ENCODE results near the gene GABRR2. TPM values are rescaled to one million over a fixed set of nuclear protein-coding genes. Genes with fewer than 3 reads are reported as not detected.

GABRR2 gene
- total RNA-seq, 1 donor from 2014 or later, result 0.36 TPM

DNA sequence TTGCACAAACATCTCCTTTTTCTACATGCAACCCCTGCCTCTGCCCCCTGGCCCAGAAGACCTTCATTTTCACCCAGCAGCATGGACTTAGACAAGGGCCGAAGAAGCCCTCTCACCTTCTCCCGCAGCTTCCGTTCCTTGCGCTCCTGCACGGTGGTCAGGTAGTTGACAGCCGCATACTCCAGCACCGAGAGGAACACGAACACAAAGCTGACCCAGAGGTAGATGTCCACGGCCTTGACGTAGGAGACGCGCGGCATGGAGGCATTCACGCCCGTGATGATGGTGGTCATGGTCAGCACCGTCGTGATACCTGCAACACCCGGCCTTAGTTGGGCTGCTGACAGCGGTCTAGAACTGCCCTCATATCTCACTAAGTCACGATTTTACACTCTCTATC, 50.8 kb downstream of the GABRR2 start:
- DNase-seq (ENCODE audit: low spot score), result no peak
- Mint-ChIP-seq H3K4me3 (ENCODE audit: unreplicated experiment) (no peak overlapping the region), H3K27me3 (ENCODE audit: unreplicated experiment) (no peaks in the 10 kb centered on the region), H3K36me3 (ENCODE audit: low read depth, unreplicated experiment) (no peaks in the 10 kb centered on the region), H3K27ac (ENCODE audit: unreplicated experiment) (no peak overlapping the region), H3K9me3 (ENCODE audit: unreplicated experiment) (no peaks in the 10 kb centered on the region), H3K4me1 (ENCODE audit: unreplicated experiment) (peaks cover 3% of the 10 kb centered on the region)
- TF ChIP-seq, protein P1, sequence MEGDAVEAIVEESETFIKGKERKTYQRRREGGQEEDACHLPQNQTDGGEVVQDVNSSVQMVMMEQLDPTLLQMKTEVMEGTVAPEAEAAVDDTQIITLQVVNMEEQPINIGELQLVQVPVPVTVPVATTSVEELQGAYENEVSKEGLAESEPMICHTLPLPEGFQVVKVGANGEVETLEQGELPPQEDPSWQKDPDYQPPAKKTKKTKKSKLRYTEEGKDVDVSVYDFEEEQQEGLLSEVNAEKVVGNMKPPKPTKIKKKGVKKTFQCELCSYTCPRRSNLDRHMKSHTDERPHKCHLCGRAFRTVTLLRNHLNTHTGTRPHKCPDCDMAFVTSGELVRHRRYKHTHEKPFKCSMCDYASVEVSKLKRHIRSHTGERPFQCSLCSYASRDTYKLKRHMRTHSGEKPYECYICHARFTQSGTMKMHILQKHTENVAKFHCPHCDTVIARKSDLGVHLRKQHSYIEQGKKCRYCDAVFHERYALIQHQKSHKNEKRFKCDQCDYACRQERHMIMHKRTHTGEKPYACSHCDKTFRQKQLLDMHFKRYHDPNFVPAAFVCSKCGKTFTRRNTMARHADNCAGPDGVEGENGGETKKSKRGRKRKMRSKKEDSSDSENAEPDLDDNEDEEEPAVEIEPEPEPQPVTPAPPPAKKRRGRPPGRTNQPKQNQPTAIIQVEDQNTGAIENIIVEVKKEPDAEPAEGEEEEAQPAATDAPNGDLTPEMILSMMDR (IDR thresholded peaks at IDR 0.05; ENCODE audit: unreplicated experiment), result no peak

DNA sequence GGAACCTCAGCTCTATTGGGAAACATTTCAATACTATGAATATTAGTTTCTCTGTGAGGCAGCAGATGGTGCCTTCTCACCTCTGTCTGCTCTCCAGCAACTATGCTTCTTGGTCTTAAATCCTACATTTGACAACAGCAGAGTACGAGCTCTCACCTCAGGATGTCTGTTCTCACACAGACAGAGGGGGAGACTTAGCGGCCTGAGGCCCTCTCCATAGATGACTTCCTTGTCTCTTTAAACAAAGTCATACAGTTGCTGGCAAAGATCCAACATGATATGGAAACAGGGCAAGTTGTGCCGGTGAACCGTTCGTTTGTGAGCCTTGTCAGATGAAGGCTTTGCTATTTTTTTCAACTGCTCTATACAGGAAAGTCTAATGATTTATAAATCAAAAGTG, 54.3 kb downstream of the GABRR2 start:
- Mint-ChIP-seq H3K36me3 (ENCODE audit: low read depth, unreplicated experiment) (no peaks in the 10 kb centered on the region), H3K27ac (ENCODE audit: unreplicated experiment) (no peak overlapping the region), H3K9me3 (ENCODE audit: unreplicated experiment) (no peaks in the 10 kb centered on the region), H3K4me3 (ENCODE audit: unreplicated experiment) (no peak overlapping the region), H3K4me1 (ENCODE audit: unreplicated experiment) (peaks cover 3% of the 10 kb centered on the region), H3K27me3 (ENCODE audit: unreplicated experiment) (no peaks in the 10 kb centered on the region)
- no peak for DNase-seq (ENCODE audit: low spot score)
- TF ChIP-seq, protein P1 (IDR thresholded peaks at IDR 0.05; ENCODE audit: unreplicated experiment), result no peak

DNA sequence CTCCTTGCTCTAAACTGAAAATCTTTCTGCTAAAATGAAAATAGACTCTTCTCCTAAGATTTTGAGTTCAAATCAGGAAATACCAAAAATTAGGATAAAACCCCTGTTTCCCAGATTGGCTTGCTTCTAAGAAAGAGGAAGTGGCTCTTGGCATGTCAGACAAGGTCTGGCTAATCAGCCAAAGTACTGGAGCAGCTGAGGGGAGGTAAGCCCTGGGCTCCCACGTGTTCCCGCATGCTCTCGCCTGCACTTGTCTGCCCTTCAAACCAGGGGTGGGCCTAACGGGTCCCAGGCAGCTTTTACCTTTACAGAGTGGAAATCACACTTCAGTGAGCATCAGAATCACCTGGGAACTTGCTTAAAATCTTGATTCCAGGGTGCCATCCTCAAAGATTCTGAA, 54.8 kb downstream of the GABRR2 start:
- Mint-ChIP-seq H3K27me3 (ENCODE audit: unreplicated experiment) (no peaks in the 10 kb centered on the region), H3K36me3 (ENCODE audit: low read depth, unreplicated experiment) (no peaks in the 10 kb centered on the region), H3K4me3 (ENCODE audit: unreplicated experiment) (no peak overlapping the region), H3K4me1 (ENCODE audit: unreplicated experiment) (peaks cover 3% of the 10 kb centered on the region), H3K9me3 (ENCODE audit: unreplicated experiment) (no peaks in the 10 kb centered on the region), H3K27ac (ENCODE audit: unreplicated experiment) (no peak overlapping the region)
- DNase-seq (ENCODE audit: low spot score), result no peak
- TF ChIP-seq, protein P1 (IDR thresholded peaks at IDR 0.05; ENCODE audit: unreplicated experiment), result no peak

DNA sequence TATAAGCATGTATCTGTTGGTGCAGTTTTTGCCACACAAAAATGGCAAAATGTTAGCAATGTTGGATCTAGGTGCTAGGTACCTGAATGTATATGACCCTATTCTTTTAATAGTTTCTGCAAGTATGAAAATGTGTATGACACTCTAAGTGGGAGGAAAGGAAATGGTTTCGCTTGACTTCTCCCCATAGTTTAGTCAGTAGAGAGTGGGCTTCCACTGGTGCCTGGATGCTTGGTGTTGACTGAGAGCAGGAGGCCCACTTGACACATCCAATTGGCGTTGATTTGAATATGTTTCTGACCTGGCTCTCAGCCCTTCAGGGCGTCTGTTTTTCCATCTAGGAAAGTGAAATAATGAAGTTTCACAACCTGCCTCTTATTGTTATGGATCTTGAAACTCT, 56.2 kb downstream of the GABRR2 start:
- H3K9me3 Mint-ChIP-seq (ENCODE audit: unreplicated experiment), result no peaks in the 10 kb centered on the region
- H3K4me3 Mint-ChIP-seq (ENCODE audit: unreplicated experiment), result no peak overlapping the region
- DNase-seq (ENCODE audit: low spot score), result no peak
- no peaks in the 10 kb centered on the region for H3K36me3 Mint-ChIP-seq (ENCODE audit: low read depth, unreplicated experiment)
- H3K4me1 Mint-ChIP-seq (ENCODE audit: unreplicated experiment), result peaks cover 15% of the 10 kb centered on the region
- TF ChIP-seq, protein P1 (IDR thresholded peaks at IDR 0.05; ENCODE audit: unreplicated experiment), result no peak
- H3K27me3 Mint-ChIP-seq (ENCODE audit: unreplicated experiment), result no peaks in the 10 kb centered on the region
- no peak overlapping the region for H3K27ac Mint-ChIP-seq (ENCODE audit: unreplicated experiment)

DNA sequence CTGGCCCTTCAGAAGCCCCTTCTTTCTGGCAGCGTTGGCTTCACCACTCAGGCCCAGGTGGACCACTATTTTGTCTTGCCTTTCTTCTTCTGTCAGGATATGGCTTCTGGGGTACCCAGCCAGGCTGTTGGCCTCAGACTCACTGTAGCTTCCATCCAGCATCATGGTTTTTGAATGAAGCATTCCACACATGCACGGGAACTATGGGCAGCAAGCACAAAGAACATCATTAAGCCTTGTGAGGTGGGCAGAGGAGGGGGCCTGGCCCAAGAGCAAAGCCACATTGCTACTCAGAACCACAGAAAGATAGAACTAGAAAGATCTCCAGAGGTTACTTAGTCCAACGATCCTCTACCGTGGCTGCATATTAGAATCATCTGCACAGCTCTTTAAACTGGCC, 57.3 kb downstream of the GABRR2 start:
- TF ChIP-seq, protein P1 (IDR thresholded peaks at IDR 0.05; ENCODE audit: unreplicated experiment), result no peak
- Mint-ChIP-seq H3K36me3 (ENCODE audit: low read depth, unreplicated experiment) (no peaks in the 10 kb centered on the region), H3K27me3 (ENCODE audit: unreplicated experiment) (peaks cover 2% of the 10 kb centered on the region), H3K4me3 (ENCODE audit: unreplicated experiment) (no peak overlapping the region), H3K4me1 (ENCODE audit: unreplicated experiment) (peaks cover 15% of the 10 kb centered on the region), H3K27ac (ENCODE audit: unreplicated experiment) (no peak overlapping the region), H3K9me3 (ENCODE audit: unreplicated experiment) (no peaks in the 10 kb centered on the region)
- DNase-seq (ENCODE audit: low spot score), result no peak

Measured in endothelial cell (in vitro differentiated cells).